ENCODE data around the gene WDR86. TPM values are rescaled to one million over a fixed set of nuclear protein-coding genes. Genes with fewer than 3 reads are reported as not detected.

WDR86 gene
- total and polyA plus RNA-seq, 2 of the 8 experiments (the other 6 are each of a cell fraction or from before 2014, with no cell fraction given) = 12.7 to 15.8 TPM

DNA sequence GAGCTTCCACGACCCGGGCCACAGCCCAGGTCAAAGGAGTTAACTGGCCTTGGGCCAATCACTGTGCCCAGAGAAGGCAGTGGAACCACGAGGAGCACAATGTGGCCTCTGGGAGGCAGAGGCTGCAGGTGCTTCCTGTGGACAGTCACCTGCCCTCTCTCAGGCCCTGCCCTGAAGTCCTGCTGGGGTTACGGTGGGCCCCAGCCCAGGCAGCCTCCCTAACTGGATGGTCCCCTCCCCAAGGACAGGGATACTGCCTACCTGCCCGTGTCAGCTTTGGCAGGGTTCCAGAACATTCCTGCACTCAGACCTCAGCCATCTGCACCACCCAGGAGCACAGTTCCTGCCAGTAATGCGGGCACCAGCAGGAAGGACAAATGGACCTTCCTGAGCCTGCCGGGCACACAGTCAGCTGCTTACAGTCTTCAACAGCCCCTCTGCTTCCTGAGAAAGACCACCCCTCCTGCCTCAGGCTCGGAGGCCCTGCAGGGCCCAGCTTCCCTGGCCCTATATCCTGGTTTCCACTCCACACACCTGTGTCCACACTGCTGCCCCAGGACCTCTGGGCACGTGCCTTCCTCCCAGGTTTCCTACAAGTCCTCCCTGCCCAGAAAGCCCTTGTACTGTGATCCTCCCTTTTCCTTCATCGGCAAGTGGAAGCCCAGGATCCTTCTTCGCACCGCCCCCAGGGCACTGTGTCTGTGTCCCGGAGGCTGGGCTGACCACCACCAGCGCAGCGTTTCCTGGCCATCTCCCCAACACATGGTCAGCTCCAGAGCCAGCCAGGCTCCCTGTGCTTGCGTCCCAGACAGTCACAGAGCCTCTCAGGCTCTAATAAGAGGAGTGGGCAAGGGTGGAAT, 23.3 kb downstream of the WDR86 start (continued):
- TF ChIP-seq RXRA (IDR thresholded peaks at IDR 0.05; ENCODE audit: insufficient read depth, low read depth, low read length) (no peak), SP4 (IDR thresholded peaks at IDR 0.05; ENCODE audit: low read length) (no peak), HDAC6 (IDR thresholded peaks at IDR 0.05; ENCODE audit: low read depth, low read length) (no peak), ZNF274 (IDR thresholded peaks at IDR 0.05; ENCODE audit: borderline replicate concordance, extremely low read depth, low read length) (no peak), TCF12 (IDR thresholded peaks at IDR 0.05; ENCODE audit: low read depth, low read length) (no peak), EGR1 (IDR thresholded peaks at IDR 0.05; ENCODE audit: borderline replicate concordance, low read depth, low read length) (no peak), KDM1A (IDR thresholded peaks at IDR 0.05; ENCODE audit: borderline replicate concordance, low read length) (no peak)
- TF ChIP-seq, protein P1, sequence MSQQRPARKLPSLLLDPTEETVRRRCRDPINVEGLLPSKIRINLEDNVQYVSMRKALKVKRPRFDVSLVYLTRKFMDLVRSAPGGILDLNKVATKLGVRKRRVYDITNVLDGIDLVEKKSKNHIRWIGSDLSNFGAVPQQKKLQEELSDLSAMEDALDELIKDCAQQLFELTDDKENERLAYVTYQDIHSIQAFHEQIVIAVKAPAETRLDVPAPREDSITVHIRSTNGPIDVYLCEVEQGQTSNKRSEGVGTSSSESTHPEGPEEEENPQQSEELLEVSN (IDR thresholded peaks at IDR 0.05) = no peak
